Endothelial cell of umbilical vein (primary cell): Measurements from ENCODE around the gene SGTA. TPM values are rescaled to one million over a fixed set of nuclear protein-coding genes. Genes with fewer than 3 reads are reported as not detected.

ENCODE experiments used
- BruUV-seq: library from RNA; stranded (reverse); fragments of 400-500 nt; replicated peaks from 2 replicates; lab custom pipeline; 2021; lab: Mats Ljungman, UMichigan
- CTCF ChIA-PET: fragments of 300-600, 350-600 bp; sonication (Branson Sonifier 250); formaldehyde crosslinking; loops from one replicate; lab custom pipeline; 2021; ENCODE audit warnings: antibody characterized with exemption, inconsistent platforms; lab: Charles Lee
- POLR2A ChIA-PET: fragments of 300-600, 350-600 bp; sonication (Branson Sonifier 250); formaldehyde crosslinking; loops from one replicate; lab custom pipeline; 2021; ENCODE audit warnings: antibody characterized with exemption, inconsistent platforms; lab: Charles Lee
- DNase-seq: peaks from one replicate; pipeline ENCODE4 v3.0.0-alpha.2; 2011; ENCODE audit warnings: low read depth, low spot score
- FAIRE-seq: peaks from 2 replicates; lab custom pipeline; 2011; peaks lifted over from hg19 to GRCh38; lab: Jason Lieb, UNC
- H2AFZ ChIP-seq: 2 replicates; pipeline ENCODE4 v1.6.0; 2012; ENCODE audit warnings: low read depth, low read length, control low read depth, inconsistent platforms
- H3K27ac ChIP-seq: 2 replicates; pipeline ENCODE4 v1.5.1; 2011; ENCODE audit warnings: low read depth, mild to moderate bottlenecking, control low read depth, low read length, moderate library complexity; ENCODE audit not compliant: insufficient read depth
- H3K27me3 ChIP-seq, 2 experiments: 2 replicates each; pipeline versions ENCODE4 v1.6.0 to v1.6.1; 2011; ENCODE audit warnings: low read length in 2 of 2, mixed read lengths in 1 of 2; ENCODE audit not compliant: control insufficient read depth in 2 of 2, insufficient read depth in 2 of 2
- H3K36me3 ChIP-seq, 2 experiments: 2 replicates in 1 of 2; 3 replicates in 1 of 2; pipeline ENCODE4 v1.5.1; 2011; ENCODE audit warnings: low read length in 2 of 2, mild to moderate bottlenecking in 1 of 2, moderate library complexity in 1 of 2; ENCODE audit not compliant: control insufficient read depth in 2 of 2, insufficient read depth in 2 of 2; ENCODE audit errors: extremely low read depth in 1 of 2
- H3K4me1 ChIP-seq: 3 replicates; pipeline ENCODE4 v1.5.1; 2011; ENCODE audit warnings: mild to moderate bottlenecking, low read length; ENCODE audit not compliant: control insufficient read depth, insufficient read depth; ENCODE audit errors: extremely low read depth
- H3K4me2 ChIP-seq: 2 replicates; pipeline ENCODE4 v1.6.1; 2011; ENCODE audit warnings: low read length, control low read depth, mixed read lengths; ENCODE audit not compliant: insufficient read depth
- H3K4me3 ChIP-seq, 3 experiments: fragments of 200-600 bp in 1 of 3; sonication (generic), shearing (Covaris generic) in 1 of 3; replicated peaks in 1 of 3; 2 replicates each; pipeline ENCODE4 v1.5.1; 2011 to 2016; ENCODE audit warnings: control low read depth in 3 of 3, low read length in 3 of 3, mild to moderate bottlenecking in 2 of 3, inconsistent platforms in 1 of 3, low read depth in 1 of 3, moderate library complexity in 1 of 3; ENCODE audit not compliant: insufficient read depth in 1 of 3
- H3K79me2 ChIP-seq: 2 replicates; pipeline ENCODE4 v1.6.0; 2012; ENCODE audit warnings: low read length, inconsistent platforms; ENCODE audit not compliant: control insufficient read depth, insufficient read depth
- H3K9ac ChIP-seq: replicated peaks from 2 replicates; pipeline ENCODE3; 2011; ENCODE audit warnings: low read length, control low read depth; ENCODE audit not compliant: insufficient read depth; ENCODE audit errors: extremely low read depth
- H3K9me1 ChIP-seq: replicated peaks from 3 replicates; pipeline ENCODE4 v1.6.0; 2011; ENCODE audit warnings: mild to moderate bottlenecking, low read length; ENCODE audit not compliant: control insufficient read depth, insufficient read depth; ENCODE audit errors: extremely low read depth
- H3K9me3 ChIP-seq: replicated peaks from 2 replicates; pipeline ENCODE4 v1.5.1; 2012; ENCODE audit warnings: low read length, inconsistent platforms; ENCODE audit not compliant: control insufficient read depth, insufficient read depth
- H4K20me1 ChIP-seq: replicated peaks from 2 replicates; pipeline ENCODE3; 2011; ENCODE audit warnings: mild to moderate bottlenecking, low read length; ENCODE audit not compliant: control insufficient read depth, insufficient read depth; ENCODE audit errors: extremely low read depth
- CTCF ChIP-seq, 2 donors: IDR thresholded peaks; 1 replicate in 1 of 2; 2 replicates in 1 of 2; pipeline ENCODE4 v1.5.1; 2011; ENCODE audit warnings: low read length in 2 of 2, mild to moderate bottlenecking in 2 of 2, moderate library complexity in 2 of 2, control low read depth in 1 of 2, inconsistent platforms in 1 of 2, low read depth in 1 of 2; ENCODE audit not compliant: insufficient read depth in 1 of 2; ENCODE audit errors: extremely low read depth in 1 of 2
- JUN ChIP-seq: IDR thresholded peaks from 2 replicates; pipeline ENCODE4 v1.6.1; 2011; ENCODE audit warnings: borderline replicate concordance, low read depth; ENCODE audit not compliant: insufficient read length, insufficient read depth
- MAX ChIP-seq: IDR thresholded peaks from 2 replicates; pipeline ENCODE4 v1.6.1; 2011; ENCODE audit not compliant: insufficient read depth, insufficient read length
- MYC ChIP-seq: IDR thresholded peaks from one replicate; pipeline ENCODE4 v1.6.1; 2011; ENCODE audit warnings: mild to moderate bottlenecking, low read depth, low read length
- POLR2A ChIP-seq: IDR thresholded peaks from 2 replicates; pipeline ENCODE4 v1.6.1; 2012; ENCODE audit warnings: low read depth, mild to moderate bottlenecking, control low read depth, low read length
- dilution Hi-C: fragments of 300-500 bp; cut with MboI; formaldehyde crosslinking; loops from one replicate; pipeline ENCODE4 v1.15.0; 2019; ENCODE audit warnings: low sequenced_read_pairs; ENCODE audit not compliant: extremely low pct_ligation_motif_present
- intact Hi-C: fragments of 100-400 bp; cut with micrococcal nuclease; formaldehyde crosslinking; loops from one replicate; pipeline ENCODE4 v1.10.0; 2022
- polyA plus RNA-seq, 4 experiments: library from polyadenylated mRNA; depleted of rRNA in 3 of 4; stranded (reverse) in 3 of 4; unstranded in 1 of 4; fragments of >200 nt; gene quantifications; 2 replicates each; pipeline versions ENCODE4 v1.2.1 to v1.2.3, GENCODE V29; 2011 to 2012; ENCODE audit warnings: missing spikeins in 1 of 4
- total RNA-seq: library from RNA; stranded (reverse); gene quantifications from 2 replicates; pipeline ENCODE4 v1.2.3, GENCODE V29; 2021

Gene SGTA
- total and polyA plus RNA-seq, 2 donors (not counting 3 experiments of a cell fraction or from before 2014, with no cell fraction given): 76.5 to 119 TPM

DNA sequence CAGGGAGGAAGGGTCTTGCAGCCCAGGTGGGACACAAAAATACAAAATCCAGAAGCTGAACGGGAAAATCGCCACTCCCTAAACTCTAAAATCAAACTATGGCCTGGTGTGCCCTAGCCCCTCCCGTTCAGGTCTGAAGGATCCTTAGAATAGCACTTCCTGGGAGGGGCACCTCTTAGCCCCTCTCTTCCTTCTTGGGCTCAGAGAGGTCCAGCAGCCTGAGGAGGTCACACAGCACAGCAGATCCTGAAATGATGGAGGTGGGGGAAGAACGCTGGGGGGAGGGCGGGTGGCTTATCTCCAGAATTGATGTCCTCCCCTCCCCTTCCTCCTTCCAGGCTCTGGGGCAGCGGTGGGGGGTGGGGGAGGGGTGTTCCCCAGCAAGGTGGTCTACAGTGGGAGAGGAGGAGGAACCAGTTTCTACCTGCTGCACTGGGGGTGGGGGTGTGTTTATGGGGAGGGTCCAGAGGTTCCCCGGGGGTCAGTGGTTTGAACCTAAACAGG, 63.8 kb downstream of the SGTA start:
- H3K4me2 ChIP-seq: no peak overlapping the region
- FAIRE-seq (no peak), DNase-seq (no peak)
- no peak overlapping the region for H3K27ac ChIP-seq
- no peak overlapping the region for H3K4me3 ChIP-seq
- no peaks in the 10 kb centered on the region for H4K20me1 ChIP-seq
- no peaks in the 10 kb centered on the region for H3K4me1 ChIP-seq
- H3K9me3 ChIP-seq: no peaks in the 10 kb centered on the region
- no peaks in the 10 kb centered on the region for H3K36me3 ChIP-seq
- dilution Hi-C loops: no loop called here
- BruUV-seq: no TSS peak
- no peaks in the 10 kb centered on the region for H3K9me1 ChIP-seq
- intact Hi-C loops: no loop called here
- no peaks in the 10 kb centered on the region for H3K79me2 ChIP-seq
- H2AFZ ChIP-seq: no peak overlapping the region
- H3K9ac ChIP-seq: no peak overlapping the region
- ChIA-PET CTCF (no interaction called here), POLR2A (no interaction called here)
- no peak for TF ChIP-seq MAX
- TF ChIP-seq CTCF (IDR thresholded peaks at IDR 0.05; ENCODE audit: extremely low read depth in 1 of 2, insufficient read depth in 1 of 2, low read depth in 1 of 2, low read length in 2 of 2): no peak
- no peak for TF ChIP-seq MYC
- TF ChIP-seq JUN: no peak
- TF ChIP-seq POLR2A: no peak
- peaks cover 14 to 23% of the 10 kb centered on the region in 2 experiments for H3K27me3 ChIP-seq
